ENCODE measurements around the gene DLG1. TPM values are rescaled to one million over a fixed set of nuclear protein-coding genes. Genes with fewer than 3 reads are reported as not detected.

The DLG1 gene
- total and polyA plus RNA-seq, 7 donors, result 16.1 to 57.6 (median 51.3) TPM

DNA sequence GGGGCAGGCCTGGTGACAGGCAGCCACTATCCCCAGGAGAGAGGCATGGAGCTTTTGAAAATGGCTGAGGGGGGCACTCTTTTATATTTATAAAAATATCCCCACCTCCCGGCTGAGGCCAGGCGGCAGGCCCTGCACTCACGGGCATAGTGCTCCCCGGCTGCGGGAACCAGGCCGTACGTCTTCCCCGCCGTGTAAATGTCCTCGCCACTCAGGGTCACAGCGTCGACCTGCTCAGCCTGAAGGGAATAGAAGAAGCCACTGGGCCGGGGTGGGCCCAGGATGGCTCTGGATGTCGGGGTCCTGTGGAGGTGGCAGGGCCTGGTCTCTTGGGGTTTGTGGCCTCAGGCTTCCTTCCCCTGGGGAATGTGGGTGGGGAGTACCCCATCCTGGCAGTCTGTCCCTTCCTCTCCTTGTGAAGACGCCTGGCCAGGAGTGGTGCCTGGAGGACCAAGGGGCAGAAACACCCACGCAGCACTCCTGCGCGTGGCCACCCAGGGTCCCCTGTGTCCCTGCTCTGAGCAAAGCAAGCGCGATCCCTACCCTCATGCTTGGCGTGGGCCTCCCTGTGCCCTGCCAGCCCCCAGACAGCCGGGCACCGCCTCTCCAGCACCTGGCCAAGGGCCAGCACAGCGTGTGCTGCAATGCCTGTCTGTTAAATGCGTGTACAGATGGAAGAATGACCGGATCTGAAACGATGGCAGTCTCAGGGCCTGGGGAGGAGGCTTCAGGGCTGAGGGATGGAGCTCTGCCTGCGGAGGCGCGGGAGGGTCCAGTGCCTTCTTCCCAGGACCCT, 287.7 kb downstream of the DLG1 start:
- TF ChIP-seq, protein P1, sequence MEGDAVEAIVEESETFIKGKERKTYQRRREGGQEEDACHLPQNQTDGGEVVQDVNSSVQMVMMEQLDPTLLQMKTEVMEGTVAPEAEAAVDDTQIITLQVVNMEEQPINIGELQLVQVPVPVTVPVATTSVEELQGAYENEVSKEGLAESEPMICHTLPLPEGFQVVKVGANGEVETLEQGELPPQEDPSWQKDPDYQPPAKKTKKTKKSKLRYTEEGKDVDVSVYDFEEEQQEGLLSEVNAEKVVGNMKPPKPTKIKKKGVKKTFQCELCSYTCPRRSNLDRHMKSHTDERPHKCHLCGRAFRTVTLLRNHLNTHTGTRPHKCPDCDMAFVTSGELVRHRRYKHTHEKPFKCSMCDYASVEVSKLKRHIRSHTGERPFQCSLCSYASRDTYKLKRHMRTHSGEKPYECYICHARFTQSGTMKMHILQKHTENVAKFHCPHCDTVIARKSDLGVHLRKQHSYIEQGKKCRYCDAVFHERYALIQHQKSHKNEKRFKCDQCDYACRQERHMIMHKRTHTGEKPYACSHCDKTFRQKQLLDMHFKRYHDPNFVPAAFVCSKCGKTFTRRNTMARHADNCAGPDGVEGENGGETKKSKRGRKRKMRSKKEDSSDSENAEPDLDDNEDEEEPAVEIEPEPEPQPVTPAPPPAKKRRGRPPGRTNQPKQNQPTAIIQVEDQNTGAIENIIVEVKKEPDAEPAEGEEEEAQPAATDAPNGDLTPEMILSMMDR (IDR thresholded peaks at IDR 0.05), result no peak
- no peak overlapping the region for H3K27ac ChIP-seq
- H3K36me3 ChIP-seq (ENCODE audit: insufficient read depth in 1 of 2, low read depth in 1 of 2), result no peaks in the 10 kb centered on the region
- intact Hi-C loops (cut with DNase I), result no loop called here
- peak in 1 of 4 donors; percentile 12 for ATAC-seq
- no peak overlapping the region for H3K4me3 ChIP-seq
- H3K9me3 ChIP-seq, result no peaks in the 10 kb centered on the region
- H3K4me1 ChIP-seq, result no peaks in the 10 kb centered on the region
- WGBS, 3 donors, result 67 to 75% (median 67%) methylated on average over 27 to 30 of the region's 30 CpGs
- H3K27me3 ChIP-seq (ENCODE audit: insufficient read depth in 3 of 3, low read length in 2 of 3), result no peaks in the 10 kb centered on the region
- DNase-seq, result peak in 1 of 2 donors; percentile 40

DNA sequence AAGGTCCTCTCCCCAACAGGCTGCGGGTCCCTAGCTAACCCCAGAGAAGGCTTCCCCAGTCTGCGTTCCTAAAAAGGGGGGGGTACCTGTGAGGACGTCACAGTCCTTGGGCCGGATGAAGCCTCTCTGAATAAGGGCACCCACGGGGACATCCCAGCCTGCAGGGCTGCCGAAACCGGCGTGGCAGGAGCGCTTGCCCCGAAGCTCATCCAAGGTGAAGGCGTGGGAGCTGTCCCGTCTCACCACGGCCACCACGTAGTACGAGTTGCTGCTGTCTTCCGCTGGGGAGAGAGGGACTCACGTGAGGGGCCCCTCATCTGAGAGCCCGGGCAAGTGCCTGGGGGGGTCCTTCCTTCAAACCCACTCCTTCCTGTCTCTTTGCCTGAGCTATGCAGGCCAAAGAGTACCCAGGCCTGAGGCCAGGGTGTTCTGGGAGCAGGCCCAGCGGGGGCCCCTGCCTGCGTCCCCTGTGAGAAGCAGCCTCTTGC, 288.8 kb downstream of the DLG1 start:
- Histone ChIP-seq H3K27me3 (ENCODE audit: insufficient read depth in 3 of 3, low read length in 2 of 3) (no peaks in the 10 kb centered on the region), H3K4me1 (no peaks in the 10 kb centered on the region), H3K9me3 (no peaks in the 10 kb centered on the region), H3K36me3 (ENCODE audit: insufficient read depth in 1 of 2, low read depth in 1 of 2) (no peaks in the 10 kb centered on the region), H3K27ac (no peak overlapping the region), H3K4me3 (no peak overlapping the region)
- DNase-seq (no peak), ATAC-seq (no peak)
- TF ChIP-seq, protein P1 (IDR thresholded peaks at IDR 0.05), result no peak
- intact Hi-C loops (cut with DNase I), result no loop called here
- 90 to 94% (median 93%) methylated on average over 20 of the region's 20 CpGs for WGBS, 3 donors

DNA sequence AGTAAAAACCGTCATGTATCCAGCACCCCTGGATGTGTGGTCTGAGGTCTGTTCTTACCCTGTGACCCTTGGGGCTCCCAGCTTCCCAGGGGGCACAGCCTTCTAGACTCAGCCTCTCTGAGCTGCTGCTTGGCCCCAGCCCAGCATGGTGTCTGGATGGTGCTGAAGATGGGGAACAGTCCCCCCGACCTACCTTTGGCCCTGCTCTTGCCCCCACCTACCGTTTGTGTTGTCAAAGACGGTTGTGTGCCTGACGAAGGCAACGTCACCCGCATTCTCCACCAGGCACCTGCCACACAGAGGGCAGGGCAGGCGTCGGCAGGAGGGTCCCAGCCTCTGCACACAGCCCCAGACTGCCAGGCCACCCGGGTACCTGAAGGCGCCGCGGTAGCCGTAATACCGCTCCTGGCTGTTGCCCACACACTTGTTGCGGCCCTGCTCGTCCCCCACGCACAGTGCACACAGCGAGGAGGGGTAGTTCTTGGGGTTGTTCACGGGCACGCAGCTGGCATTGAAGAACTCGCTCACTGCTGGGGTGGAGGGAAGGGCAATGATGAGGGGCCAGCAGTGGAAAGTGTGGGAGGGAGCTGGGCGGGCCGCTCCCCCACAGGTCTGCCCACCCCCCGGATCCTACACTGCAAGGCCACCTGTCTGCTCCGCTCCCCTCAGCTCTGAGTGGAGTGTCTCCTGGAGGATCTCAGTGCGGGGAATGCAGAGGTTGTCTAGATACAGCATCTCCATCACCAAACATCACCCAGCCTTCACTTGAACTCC, 289.8 kb downstream of the DLG1 start:
- Histone ChIP-seq H3K27ac (no peak overlapping the region), H3K4me1 (no peaks in the 10 kb centered on the region), H3K27me3 (ENCODE audit: insufficient read depth in 3 of 3, low read length in 2 of 3) (no peaks in the 10 kb centered on the region), H3K9me3 (no peaks in the 10 kb centered on the region), H3K4me3 (no peak overlapping the region), H3K36me3 (ENCODE audit: insufficient read depth in 1 of 2, low read depth in 1 of 2) (no peaks in the 10 kb centered on the region)
- TF ChIP-seq, protein P1 (IDR thresholded peaks at IDR 0.05), result no peak
- ATAC-seq (no peak), DNase-seq (peak in 1 of 2 donors; percentile 42)
- intact Hi-C loops (cut with DNase I), result no loop called here
- WGBS, 3 donors, result 86 to 89% (median 88%) methylated on average over 26 to 27 of the region's 27 CpGs

DNA sequence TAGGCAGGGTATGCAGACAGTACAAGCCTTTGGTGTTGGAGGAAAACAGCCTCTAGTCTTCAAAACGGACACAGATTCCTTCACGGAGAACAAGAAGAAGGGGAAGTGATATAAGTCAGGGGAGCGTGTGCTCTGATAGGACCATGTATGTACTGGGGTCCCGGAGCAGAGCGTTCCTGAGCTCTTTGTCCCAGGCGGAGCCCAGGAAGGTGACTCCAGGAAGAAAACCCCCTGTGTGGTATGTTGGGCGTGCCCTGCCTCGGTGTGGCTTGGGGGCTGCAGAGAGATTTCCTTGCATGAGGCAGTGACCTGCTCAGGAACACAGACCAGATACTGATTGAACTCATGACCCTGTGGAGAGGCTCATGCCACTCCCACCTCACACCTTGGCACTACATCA, 290.5 kb downstream of the DLG1 start:
- Histone ChIP-seq H3K9me3 (no peaks in the 10 kb centered on the region), H3K4me1 (no peaks in the 10 kb centered on the region), H3K4me3 (no peak overlapping the region), H3K36me3 (ENCODE audit: insufficient read depth in 1 of 2, low read depth in 1 of 2) (no peaks in the 10 kb centered on the region), H3K27me3 (ENCODE audit: insufficient read depth in 3 of 3, low read length in 2 of 3) (no peaks in the 10 kb centered on the region), H3K27ac (no peak overlapping the region)
- DNase-seq (no peak), ATAC-seq (no peak)
- TF ChIP-seq, protein P1 (IDR thresholded peaks at IDR 0.05), result no peak
- intact Hi-C loops (cut with DNase I), result no loop called here
- WGBS, 3 donors, result 73 to 83% (median 83%) methylated on average over 8 of the region's 8 CpGs

Measured in psoas muscle (tissue), 8 donors.